C4-2B (cell line): Measurements from ENCODE around the gene OR2M2.

Experiments
- CTCF ChIP-seq: fragments of 450-650 bp; conservative IDR thresholded peaks from 2 replicates; pipeline ENCODE4 v1.5.1; 2017; ENCODE audit warnings: mild to moderate bottlenecking
- ZFX ChIP-seq: fragments of 450-650 bp; IDR thresholded peaks from 2 replicates; pipeline ENCODE4 v1.6.1; 2017

GRCh38 chr1:248225537-248225936 lies 50.9 kb downstream of the OR2M2 start:
- TF ChIP-seq CTCF = no peak
- TF ChIP-seq ZFX = no peak
